HCT116 (cell line): ENCODE measurements around the gene ADORA2B. TPM values are rescaled to one million over a fixed set of nuclear protein-coding genes. Genes with fewer than 3 reads are reported as not detected.
A peak's percentile ranks its signal among the peaks of the same experiment; 100 is the strongest.

Experiments used
- ATAC-seq: fragments of 200-7000 bp; cut with Tn5 transposase; 2 replicates; pipeline ENCODE4 v1.9.1; 2020; ENCODE audit warnings: mild to moderate bottlenecking, moderate library complexity
- BruUV-seq: library from RNA; stranded (reverse); fragments of 400-500 nt; replicated peaks from 2 replicates; lab custom pipeline; 2021; lab: Mats Ljungman, UMichigan
- CTCF ChIA-PET: fragments of 300-600 bp; sonication (Branson Sonifier 250); formaldehyde crosslinking; loops from one replicate; lab custom pipeline; 2021; ENCODE audit warnings: antibody characterized with exemption; lab: Charles Lee
- POLR2A ChIA-PET: fragments of 300-600, 350-600 bp; sonication (Branson Sonifier 250); formaldehyde crosslinking; loops from one replicate; lab custom pipeline; 2021; ENCODE audit warnings: antibody characterized with exemption; lab: Charles Lee
- RAD21 ChIA-PET, 2 experiments: fragments of 300-600 bp; sonication (Branson Sonifier 250); formaldehyde crosslinking; loops; one replicate each; lab custom pipeline; 2023; ENCODE audit warnings: low total read pairs in 2 of 2; ENCODE audit not compliant: uncharacterized antibody in 2 of 2, unreplicated experiment in 2 of 2, low non-redundant PET in 1 of 2; lab: Charles Lee
- DNase-seq: peaks from one replicate; pipeline ENCODE4 v3.0.0-alpha.2; 2010; ENCODE audit warnings: low read depth, low spot score
- H2AFZ ChIP-seq: fragments of 200-600 bp; shearing (Covaris generic), sonication (generic); 2 replicates; pipeline ENCODE4 v1.6.1; 2017; ENCODE audit warnings: low read depth, mixed run types, mixed read lengths, antibody characterized with exemption, low read length; ENCODE audit not compliant: poor library complexity, severe bottlenecking
- H3K27ac ChIP-seq: 2 replicates; pipeline ENCODE4 v1.5.1; 2012; ENCODE audit warnings: low read depth, low read length
- H3K27me3 ChIP-seq: fragments of 200-600 bp; sonication (generic); 2 replicates; pipeline ENCODE4 v1.6.1; 2016; ENCODE audit warnings: mixed run types, low read length, mixed read lengths; ENCODE audit not compliant: insufficient read depth
- H3K36me3 ChIP-seq, 2 experiments: fragments of 200-500 bp in 1 of 2; fragments of 200-600 bp in 1 of 2; sonication (Bioruptor generic) in 1 of 2; sonication (generic) in 1 of 2; 2 replicates each; pipeline versions ENCODE4 v1.5.1 to v1.6.1; 2014 to 2016; ENCODE audit warnings: low read length in 2 of 2, inconsistent platforms in 1 of 2, mixed read lengths in 1 of 2, mixed run types in 1 of 2; ENCODE audit not compliant: insufficient read depth in 2 of 2, control insufficient read depth in 1 of 2
- H3K4me1 ChIP-seq, 2 experiments: fragments of 200-600 bp in 1 of 2; sonication (generic) in 1 of 2; 2 replicates each; pipeline versions ENCODE4 v1.5.1 to v1.6.1; 2012 to 2017; ENCODE audit warnings: low read length in 2 of 2, inconsistent platforms in 1 of 2, mild to moderate bottlenecking in 1 of 2, mixed read lengths in 1 of 2, mixed run types in 1 of 2, moderate library complexity in 1 of 2; ENCODE audit not compliant: insufficient read depth in 2 of 2, control insufficient read depth in 1 of 2
- H3K4me2 ChIP-seq: fragments of 200-600 bp; sonication (generic); 2 replicates; pipeline ENCODE4 v1.6.1; 2017; ENCODE audit warnings: mixed run types, low read length, mixed read lengths
- H3K4me3 ChIP-seq, 2 experiments: fragments of 200-600 bp in 1 of 2; sonication (generic) in 1 of 2; replicated peaks in 1 of 2; 2 replicates each; pipeline ENCODE4 v1.5.1; 2011 to 2016; ENCODE audit warnings: low read length in 2 of 2, control low read depth in 1 of 2, low read depth in 1 of 2, mild to moderate bottlenecking in 1 of 2, mixed read lengths in 1 of 2, mixed run types in 1 of 2
- H3K79me2 ChIP-seq: fragments of 200-600 bp; sonication (generic); 2 replicates; pipeline ENCODE4 v1.6.1; 2017; ENCODE audit warnings: mild to moderate bottlenecking, mixed run types, low read length, moderate library complexity, mixed read lengths; ENCODE audit not compliant: insufficient read depth
- H3K9ac ChIP-seq: fragments of 200-600 bp; sonication (generic); 2 replicates; pipeline ENCODE4 v1.6.1; 2016; ENCODE audit warnings: low read length, mixed read lengths
- H3K9me2 ChIP-seq: fragments of 200-600 bp; sonication (generic), shearing (Covaris generic); 2 replicates; pipeline ENCODE4 v1.6.1; 2017; ENCODE audit warnings: mixed run types, mild to moderate bottlenecking, moderate library complexity; ENCODE audit not compliant: insufficient read depth
- H3K9me3 ChIP-seq, 2 experiments: fragments of 200-500 bp in 1 of 2; fragments of 200-600 bp in 1 of 2; sonication (Bioruptor generic) in 1 of 2; sonication (generic) in 1 of 2; 2 replicates each; pipeline ENCODE4 v1.6.1; 2014 to 2017; ENCODE audit warnings: low read length in 2 of 2, mixed read lengths in 2 of 2, inconsistent platforms in 1 of 2, low read depth in 1 of 2, mild to moderate bottlenecking in 1 of 2, mixed run types in 1 of 2, moderate library complexity in 1 of 2; ENCODE audit not compliant: control insufficient read depth in 1 of 2, insufficient read depth in 1 of 2
- H4K20me1 ChIP-seq: fragments of 200-600 bp; sonication (generic), shearing (Covaris generic); 2 replicates; pipeline ENCODE4 v1.6.1; 2017; ENCODE audit warnings: mixed run types, mild to moderate bottlenecking, moderate library complexity; ENCODE audit not compliant: insufficient read depth
- EGR1 ChIP-seq: IDR thresholded peaks from 2 replicates; pipeline ENCODE4 v1.6.1; 2012; ENCODE audit warnings: low read depth
- ELF1 ChIP-seq: IDR thresholded peaks from 2 replicates; pipeline ENCODE4 v1.6.1; 2012; ENCODE audit warnings: low read depth, borderline replicate concordance
- EZH2phosphoT487 ChIP-seq: fragments of 200-600 bp; IDR thresholded peaks from 2 replicates; pipeline ENCODE4 v1.6.1; 2018; ENCODE audit warnings: antibody characterized with exemption, borderline replicate concordance
- FOSL1 ChIP-seq: IDR thresholded peaks from 2 replicates; pipeline ENCODE4 v1.6.1; 2012; ENCODE audit warnings: low read depth
- POLR2A ChIP-seq: IDR thresholded peaks from 2 replicates; pipeline ENCODE4 v1.7.0; 2011; ENCODE audit warnings: borderline replicate concordance; ENCODE audit not compliant: insufficient read depth, insufficient read length; ENCODE audit errors: extremely low read depth
- RAD21 ChIP-seq: IDR thresholded peaks from 2 replicates; pipeline ENCODE4 v1.6.1; 2012; ENCODE audit warnings: low read depth, mild to moderate bottlenecking
- REST ChIP-seq: IDR thresholded peaks from 2 replicates; pipeline ENCODE4 v1.6.1; 2012; ENCODE audit warnings: low read depth
- SIN3A ChIP-seq: IDR thresholded peaks from 2 replicates; pipeline ENCODE4 v1.6.1; 2012; ENCODE audit warnings: low read depth
- SP1 ChIP-seq: IDR thresholded peaks from 2 replicates; pipeline ENCODE4 v1.6.1; 2012; ENCODE audit warnings: low read depth
- TCF7L2 ChIP-seq: IDR thresholded peaks from 2 replicates; pipeline ENCODE4 v1.7.0; 2011; ENCODE audit warnings: borderline replicate concordance, inconsistent platforms; ENCODE audit not compliant: insufficient read depth, insufficient read length; ENCODE audit errors: extremely low read depth
- YY1 ChIP-seq: IDR thresholded peaks from 2 replicates; pipeline ENCODE4 v1.6.1; 2011; ENCODE audit warnings: low read length, low read depth, moderate library complexity, mild to moderate bottlenecking; ENCODE audit not compliant: insufficient replicate concordance; ENCODE audit errors: extremely low read depth
- ZFX ChIP-seq: fragments of 450-650 bp; IDR thresholded peaks from 2 replicates; pipeline ENCODE4 v1.6.1; 2017
- ZNF274 ChIP-seq: fragments of 200-500 bp; sonication (Bioruptor generic); IDR thresholded peaks from 2 replicates; pipeline ENCODE4 v1.6.1; 2014; ENCODE audit warnings: mild to moderate bottlenecking, low read depth, low read length, inconsistent platforms
- intact Hi-C: fragments of 100-400 bp; cut with micrococcal nuclease; formaldehyde crosslinking; loops from 2 replicates; pipeline ENCODE4 v1.10.0; 2022
- total RNA-seq: library from RNA; stranded (reverse); gene quantifications from one replicate; pipeline ENCODE4 v1.2.1, GENCODE V29; 2021; ENCODE audit not compliant: unreplicated experiment

The ADORA2B gene
- total RNA-seq, 1 experiment from 2014 or later, result 47.5 TPM

DNA sequence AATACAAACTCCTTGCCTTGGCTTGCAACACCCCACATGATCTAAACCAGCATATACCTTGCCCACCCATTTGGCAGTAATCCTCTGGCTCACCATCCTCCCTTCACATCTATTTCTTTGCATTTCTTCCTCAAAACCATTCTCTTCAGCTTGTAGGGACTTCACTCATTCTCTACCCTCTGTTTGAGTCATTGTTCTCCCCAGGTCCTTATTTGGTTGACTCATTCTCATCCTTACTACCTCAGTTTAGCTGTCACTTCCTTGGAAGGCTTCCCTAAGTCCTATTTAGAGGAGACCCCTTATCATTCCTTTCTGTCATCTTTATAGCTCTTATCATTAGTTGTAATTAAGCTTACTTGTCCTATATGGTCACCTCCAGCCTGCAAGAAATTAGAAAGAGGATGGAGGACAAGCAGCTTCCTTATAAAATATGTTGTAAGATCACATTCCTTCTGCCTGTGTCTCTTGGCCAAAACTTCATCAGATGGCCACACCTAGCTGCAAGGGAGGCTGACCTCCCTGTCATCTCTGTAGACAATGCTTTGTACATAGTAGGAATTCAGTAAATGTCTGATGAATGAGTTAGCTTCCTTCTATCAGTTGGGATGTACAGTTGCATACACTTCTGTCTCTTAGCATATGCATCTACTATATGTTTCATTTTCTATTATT is 56.4 kb downstream of the ADORA2B start:
- no peaks in the 10 kb centered on the region for H3K27me3 ChIP-seq
- H4K20me1 ChIP-seq, result no peaks in the 10 kb centered on the region
- CTCF ChIA-PET, result no interaction called here
- H3K36me3 ChIP-seq, result peaks cover 36 to 59% of the 10 kb centered on the region in 2 experiments
- TF ChIP-seq FOSL1 (no peak), ELF1 (no peak), ZFX (no peak), ZNF274 (no peak), REST (no peak), YY1 (no peak), SP1 (no peak), TCF7L2 (no peak), POLR2A (no peak), RAD21 (no peak), SIN3A (no peak; the same call in 1 of the 2 replicates), EZH2phosphoT487 (no peak), EGR1 (no peak)
- TF ChIP-seq, all 23 proteins: peak for 0
- Histone ChIP-seq H3K4me3 (peak overlapping the region; percentile 84 to 94), H3K9ac (peak overlapping the region; percentile 96; the same call in 1 of the 2 replicates), H3K4me1 (peaks cover 10 to 20% of the 10 kb centered on the region in 2 experiments; a peak in 3 of 4 replicates), H2AFZ (no peak overlapping the region), H3K4me2 (peak overlapping the region; percentile 79), H3K79me2 (peaks cover 78% of the 10 kb centered on the region), H3K9me2 (no peaks in the 10 kb centered on the region), H3K9me3 (peaks cover 0 to 7% of the 10 kb centered on the region in 2 experiments; a peak in 1 of 4 replicates), H3K27ac (no peak overlapping the region)
- BruUV-seq, result no TSS peak
- intact Hi-C loops, result no loop called here
- ChIA-PET POLR2A (no interaction called here), RAD21 (no interaction called here)
- no peak for DNase-seq
- ATAC-seq, result no peak
